Posterior vena cava (tissue), 2 donors: ENCODE data around the gene PIK3CD. TPM values are rescaled to one million over a fixed set of nuclear protein-coding genes. Genes with fewer than 3 reads are reported as not detected.
"Not testable (repeated sequence)": the region's sequence is repeated elsewhere in the genome, so short reads cannot be mapped to it uniquely, and the experiment has no call there.

Experiments used
- DNase-seq: peaks from one replicate; pipeline ENCODE4 v3.0.0-alpha.2; 2020; ENCODE audit warnings: low spot score
- intact Hi-C, 2 donors: fragments of 100-400 bp; cut with DNase I; formaldehyde crosslinking; loops; one replicate each; pipeline versions ENCODE4 v1.14.1 to v1.14.2; 2022 to 2023
- total RNA-seq, 2 donors: library from RNA; stranded (reverse); fragmentation: NEBNext Ultra II Directional; extraction: Animal tissue kit (Norgen Biotek cat#: 25700); gene quantifications; one replicate each; pipeline ENCODE4 v1.2.1, GENCODE V29; 2021
- donor health status: DM: yes; HTN: yes; CAD: no.
- donor health status: DM: yes; HTN: yes; CAD: no.

PIK3CD gene
- total RNA-seq, 2 donors from 2014 or later, result 7.9 to 9.2 TPM

DNA sequence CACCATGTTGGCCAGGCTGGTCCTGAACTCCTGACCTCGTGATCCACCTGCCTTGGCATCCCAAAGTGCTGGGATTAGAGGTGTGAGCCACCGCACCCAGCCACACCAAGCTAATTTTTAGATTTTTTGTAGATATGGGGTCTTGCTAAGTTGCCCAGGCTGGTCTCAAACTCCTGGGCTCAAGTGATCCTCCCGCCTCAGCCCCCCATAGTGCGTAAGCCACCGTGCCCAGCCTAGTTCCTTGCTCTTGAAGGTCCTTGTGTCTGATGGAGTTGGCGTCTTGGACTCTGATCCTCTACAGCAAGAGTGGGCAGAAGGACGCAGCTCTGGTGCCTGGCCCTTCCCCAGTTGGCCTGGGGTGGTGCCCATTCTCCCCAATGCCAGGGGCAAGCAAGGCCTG is 24.6 kb downstream of the PIK3CD start:
- DNase-seq, intact Hi-C loops: not testable (repeated sequence)

GRCh38 chr1:9676815-9677393 is 25.4 kb downstream of the PIK3CD start:
- intact Hi-C loops, result no loop called here
- DNase-seq, result no peak

DNA sequence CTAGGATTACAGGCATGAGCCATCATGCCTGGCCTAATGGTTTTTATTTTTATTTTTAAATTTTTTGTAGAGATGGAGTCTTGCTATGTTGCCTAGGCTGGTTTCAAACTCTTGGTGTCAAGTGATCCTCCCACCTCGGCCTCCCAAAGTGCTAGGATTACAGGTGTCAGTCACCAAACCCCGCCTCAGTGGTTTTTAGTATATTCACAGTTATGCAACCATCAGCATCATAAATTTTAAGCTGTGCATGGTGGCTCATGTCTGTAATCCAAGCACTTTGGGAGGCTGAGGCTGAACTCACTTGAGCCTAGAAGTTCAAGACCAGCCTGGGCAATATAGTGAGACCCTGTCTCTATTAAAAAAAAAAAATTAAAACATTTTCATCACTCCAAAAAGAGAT is 28.6 kb downstream of the PIK3CD start:
- intact Hi-C loops, result no loop called here
- no peak for DNase-seq

DNA sequence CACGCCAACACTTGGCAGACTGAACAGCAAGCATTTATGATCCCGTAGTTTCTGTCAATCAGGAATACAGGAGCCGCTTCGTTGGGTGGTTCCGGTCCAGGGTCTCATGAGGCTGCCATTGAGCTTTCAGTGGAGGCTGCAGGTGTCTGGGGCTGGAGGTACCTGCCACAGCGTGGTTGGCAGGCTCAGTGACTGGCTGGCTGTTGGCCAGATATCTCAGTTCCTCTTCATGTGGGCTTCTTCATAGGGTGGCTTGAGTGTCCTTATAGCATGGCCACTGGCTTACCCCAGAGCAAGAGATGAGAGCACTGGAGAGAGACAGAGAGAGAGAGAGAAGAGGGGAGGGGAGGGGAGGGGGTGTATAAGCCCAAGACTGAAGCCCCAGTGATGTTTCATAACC is 29.3 kb downstream of the PIK3CD start:
- no peak for DNase-seq
- intact Hi-C loops, result no loop called here

- intact Hi-C loops, result no loop called here
- DNase-seq, result no peak
Observed at GRCh38 chr1:9684801-9685200, 33.3 kb downstream of the PIK3CD start.

- DNase-seq, result peak; percentile 85
- intact Hi-C loops, result no loop called here
Observed at GRCh38 chr1:9687120-9687873, 35.8 kb downstream of the PIK3CD start.

- DNase-seq, result no peak
- intact Hi-C loops, result no loop called here
Observed at GRCh38 chr1:9687874-9688582, 36.5 kb downstream of the PIK3CD start.

- no peak for DNase-seq
- intact Hi-C loops, result no loop called here
Observed at GRCh38 chr1:9688599-9688998, 37.1 kb downstream of the PIK3CD start.

DNA sequence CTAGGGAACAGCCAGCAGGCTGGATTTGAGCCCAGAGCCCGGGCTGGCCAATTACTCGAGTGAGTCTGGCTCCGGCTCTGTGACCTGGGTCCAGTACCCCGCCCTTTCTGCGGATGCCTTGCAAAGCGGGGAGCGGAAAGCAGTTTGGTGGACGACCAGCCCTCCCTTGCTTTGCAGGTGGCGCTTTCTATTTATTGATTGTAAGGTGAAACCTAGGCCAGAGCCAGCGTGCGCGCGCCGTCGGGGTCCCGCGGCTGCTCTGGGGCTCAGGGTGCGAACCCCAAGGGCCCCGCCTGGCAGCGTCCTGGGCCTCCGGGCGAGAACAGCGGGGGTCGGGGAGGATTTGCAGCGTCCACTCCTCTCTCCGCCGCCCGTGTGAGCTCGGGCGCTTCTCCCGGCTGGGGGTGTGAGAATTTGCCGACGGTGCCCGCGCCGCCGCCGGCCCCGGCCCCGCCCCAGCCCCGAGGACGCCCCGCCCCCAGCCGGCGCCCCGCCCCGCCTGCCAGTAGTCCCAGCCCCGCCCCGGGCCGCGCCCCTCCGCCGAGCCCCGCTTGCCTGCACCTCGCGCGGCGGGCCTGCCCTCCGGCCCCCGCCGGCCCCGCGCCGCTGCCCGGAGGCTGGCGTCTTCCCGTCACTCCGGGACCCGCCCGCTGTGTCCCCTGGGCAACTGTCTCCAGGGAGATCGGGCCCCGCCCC is 37.6 kb downstream of the PIK3CD start:
- DNase-seq, result peak; percentile 93
- intact Hi-C loops, result no loop called here

DNA sequence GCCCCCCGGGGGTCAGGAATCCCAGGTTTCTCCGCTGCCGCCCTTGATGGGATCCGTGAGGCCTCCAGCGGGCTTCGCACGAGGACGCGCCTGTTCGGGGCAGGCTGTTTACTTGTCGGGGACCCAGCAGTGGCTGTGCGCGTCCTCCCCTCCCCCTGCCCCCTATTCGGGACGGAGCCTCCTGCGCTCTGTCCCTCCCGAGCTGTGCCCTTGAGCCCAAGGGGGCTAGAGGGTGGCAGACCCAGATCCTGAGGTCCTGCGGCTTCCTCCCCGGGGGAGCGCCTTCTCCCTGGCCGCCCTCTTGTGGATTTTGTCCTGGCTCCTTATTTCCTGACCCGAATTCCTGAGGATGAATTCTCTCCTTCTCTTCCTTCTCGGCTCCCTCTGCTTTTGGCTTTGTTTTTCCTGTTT is 38.4 kb downstream of the PIK3CD start:
- intact Hi-C loops, result no loop called here
- DNase-seq, result no peak

DNA sequence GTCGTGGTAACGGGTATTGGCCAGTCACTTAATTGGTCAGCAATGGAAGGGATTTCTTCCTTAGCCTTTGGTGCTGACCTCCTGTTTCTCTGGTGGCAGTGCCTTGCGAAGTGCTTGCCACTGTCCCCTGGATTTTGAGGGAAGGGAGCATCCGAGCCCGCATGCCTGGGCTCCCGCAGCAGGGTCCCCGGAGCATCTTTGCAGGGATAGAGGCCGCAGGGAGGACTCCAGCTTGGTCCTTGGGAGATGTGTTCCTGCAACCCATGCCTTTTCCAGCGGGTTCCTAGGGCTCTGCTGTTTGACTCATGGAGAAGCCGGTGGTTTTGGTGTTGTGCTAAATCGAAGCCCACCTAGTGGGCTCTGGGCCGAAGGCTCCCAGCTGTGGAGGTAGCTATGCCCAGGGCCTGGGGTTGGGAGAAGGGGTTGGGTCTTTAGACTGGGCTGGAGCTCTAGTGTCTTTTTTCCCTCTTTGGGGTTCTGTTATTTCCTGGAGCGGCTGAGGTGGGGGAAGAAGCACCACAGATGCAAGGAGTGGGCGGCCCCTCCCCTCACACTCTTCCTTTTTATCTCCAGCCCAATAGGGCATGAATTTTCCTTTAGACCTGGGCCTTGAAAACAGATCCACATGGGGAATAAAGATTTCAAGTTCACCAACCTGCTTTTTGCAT is 39.0 kb downstream of the PIK3CD start:
- intact Hi-C loops, result no loop called here
- DNase-seq, result no peak

- DNase-seq, result no peak
- intact Hi-C loops, result no loop called here
Observed at GRCh38 chr1:9691108-9691445, 39.5 kb downstream of the PIK3CD start.

DNA sequence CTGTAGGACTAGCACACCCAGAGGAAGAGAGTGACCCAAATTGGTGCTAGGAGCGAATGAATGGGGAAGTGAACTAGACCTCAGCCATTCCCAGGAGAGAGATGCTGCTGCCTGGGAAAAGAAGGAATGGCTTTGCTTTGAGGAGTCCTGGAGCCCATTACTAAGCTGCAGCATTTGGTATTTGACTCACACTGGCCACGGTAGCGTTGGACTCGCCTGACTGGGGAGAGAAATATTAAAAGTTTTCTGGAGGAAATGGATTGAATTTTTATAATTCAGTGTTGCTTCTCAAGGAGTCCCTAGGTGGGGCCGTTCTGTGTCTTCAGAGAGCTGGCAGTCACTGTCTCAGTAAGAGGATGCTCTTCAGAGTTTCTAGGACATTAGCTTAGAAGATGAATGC is 40.2 kb downstream of the PIK3CD start:
- DNase-seq, result no peak
- intact Hi-C loops, result no loop called here

- no peak for DNase-seq
- intact Hi-C loops, result no loop called here
Observed at GRCh38 chr1:9696793-9697192, 45.3 kb downstream of the PIK3CD start.

DNA sequence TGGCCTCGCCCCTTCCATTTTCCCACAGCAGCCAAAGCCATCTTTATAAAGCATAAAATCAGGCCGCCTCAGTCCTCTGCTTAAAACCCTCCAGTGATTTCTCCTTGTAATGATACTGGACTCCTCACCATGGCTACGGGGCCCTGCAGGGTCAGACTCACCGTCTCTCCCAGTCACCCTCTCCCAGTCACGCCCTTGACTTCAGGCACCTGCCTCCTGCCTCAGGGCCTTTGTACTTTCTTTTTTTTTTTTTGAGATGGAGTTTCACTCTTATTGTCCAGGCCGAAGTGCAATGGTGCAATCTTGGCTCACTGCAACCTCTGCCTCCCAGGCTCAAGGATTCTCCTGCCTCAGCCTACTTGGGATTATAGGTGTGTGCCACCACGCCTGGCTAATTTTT is 47.8 kb downstream of the PIK3CD start:
- intact Hi-C loops, result no loop called here
- no peak for DNase-seq

- DNase-seq, result no peak
- intact Hi-C loops, result no loop called here
Observed at GRCh38 chr1:9700340-9700739, 48.8 kb downstream of the PIK3CD start.

DNA sequence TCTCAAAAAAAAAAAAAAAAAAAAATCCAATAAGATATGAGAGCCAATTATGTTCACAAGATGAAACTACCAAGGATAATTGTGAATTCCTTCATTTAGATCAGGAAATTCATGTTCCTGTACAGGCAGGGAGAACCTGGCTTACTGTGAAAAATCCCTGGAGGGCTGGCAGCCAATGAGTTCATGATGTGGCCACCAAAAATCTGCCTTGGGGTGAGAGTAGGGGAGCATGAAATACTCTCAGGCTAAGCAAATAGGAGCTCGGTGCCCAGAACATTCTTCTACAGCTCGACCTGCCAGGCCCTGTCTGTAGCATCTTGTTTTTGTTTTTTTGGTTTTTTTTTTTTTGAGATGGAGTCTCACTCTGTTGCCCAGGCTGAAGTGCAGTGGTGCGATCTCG is 50.1 kb downstream of the PIK3CD start:
- intact Hi-C loops, result no loop called here
- no peak for DNase-seq

- intact Hi-C loops, result no loop called here
- no peak for DNase-seq
Observed at GRCh38 chr1:9703165-9703509, 51.6 kb downstream of the PIK3CD start.

DNA sequence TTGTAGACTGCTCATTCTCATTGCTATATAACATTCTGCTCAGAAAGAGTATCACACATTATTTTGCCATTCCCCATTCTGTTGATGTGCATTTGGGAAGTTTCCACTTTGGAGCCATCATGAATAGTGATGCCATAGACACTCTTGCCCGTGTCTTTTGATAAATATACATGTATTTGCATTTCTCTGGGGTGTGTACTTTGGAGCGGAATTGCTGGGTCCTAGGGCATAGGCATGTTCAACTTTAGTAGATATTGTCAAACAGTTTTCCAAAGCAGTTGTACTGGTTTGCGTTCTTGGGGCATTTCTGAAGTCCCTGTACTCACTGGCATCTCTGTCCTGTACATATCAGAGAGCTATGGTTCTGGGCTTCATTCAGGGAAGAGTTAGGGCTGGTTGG is 52.1 kb downstream of the PIK3CD start:
- intact Hi-C loops, result no loop called here
- DNase-seq, result no peak
